AG09309 (cell line): ENCODE measurements around the gene IMPDH1.

Experiments
- DNase-seq: peaks from one replicate; pipeline ENCODE4 v3.0.0-alpha.2; 2010; ENCODE audit warnings: low read depth
- H3K4me3 ChIP-seq: 2 replicates; pipeline ENCODE4 v1.5.1; 2011; ENCODE audit warnings: mild to moderate bottlenecking, low read depth, low read length, moderate library complexity; ENCODE audit not compliant: control insufficient read depth
- CTCF ChIP-seq: IDR thresholded peaks from 2 replicates; pipeline ENCODE4 v1.5.1; 2011; ENCODE audit warnings: mild to moderate bottlenecking, low read depth, low read length, inconsistent platforms; ENCODE audit not compliant: insufficient read depth, control insufficient read depth; ENCODE audit errors: missing control alignments

Gene IMPDH1

DNA sequence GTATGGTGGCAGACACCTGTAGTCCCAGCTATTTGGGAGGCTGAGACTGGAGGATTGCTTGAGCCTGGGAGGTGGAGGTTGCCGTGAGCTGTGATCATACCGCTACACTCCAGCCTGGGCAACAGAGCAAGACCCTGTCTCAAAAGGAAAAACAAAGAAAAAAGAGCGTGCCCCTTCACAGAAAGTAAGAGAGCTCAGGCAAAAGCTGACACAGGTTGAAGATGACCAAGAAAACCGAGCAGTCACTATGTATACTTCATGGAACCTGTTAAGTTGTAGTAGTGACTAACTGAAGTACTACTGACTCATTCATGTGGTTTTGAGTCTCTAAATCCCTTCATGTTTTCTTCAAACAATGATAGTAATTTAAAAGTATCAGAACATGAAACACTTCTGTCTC lies 47.1 kb downstream of the IMPDH1 start:
- DNase-seq = no peak
- H3K4me3 ChIP-seq = no peak overlapping the region
- no peak for TF ChIP-seq CTCF

GRCh38 chr7:128361411-128362379 lies 48.1 kb downstream of the IMPDH1 start, which contains the start of gene PRRT4:
Gene PRRT4, minus strand, starts transcription at chr7:128361690.
- no peak for DNase-seq
- H3K4me3 ChIP-seq = peak within 1 kb of the TSS; percentile 36
- no peak for TF ChIP-seq CTCF

DNA sequence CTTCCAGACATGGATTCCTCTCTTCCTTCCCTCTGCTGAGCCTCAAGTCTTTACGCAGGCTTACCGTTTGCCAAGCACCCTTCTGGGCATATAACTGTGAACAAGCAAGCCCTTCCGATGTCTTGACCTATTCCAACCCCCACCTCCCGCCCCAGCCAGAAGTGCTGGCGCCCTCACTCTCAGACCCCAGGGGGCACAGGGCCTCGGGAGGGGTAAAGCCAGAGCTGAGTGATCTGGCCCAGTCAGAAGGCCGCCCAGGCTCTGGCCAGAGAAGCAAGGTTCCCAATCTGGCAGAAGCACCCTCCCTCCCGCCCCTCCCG lies 49.5 kb downstream of the IMPDH1 start:
- no peak overlapping the region for H3K4me3 ChIP-seq
- DNase-seq = no peak

DNA sequence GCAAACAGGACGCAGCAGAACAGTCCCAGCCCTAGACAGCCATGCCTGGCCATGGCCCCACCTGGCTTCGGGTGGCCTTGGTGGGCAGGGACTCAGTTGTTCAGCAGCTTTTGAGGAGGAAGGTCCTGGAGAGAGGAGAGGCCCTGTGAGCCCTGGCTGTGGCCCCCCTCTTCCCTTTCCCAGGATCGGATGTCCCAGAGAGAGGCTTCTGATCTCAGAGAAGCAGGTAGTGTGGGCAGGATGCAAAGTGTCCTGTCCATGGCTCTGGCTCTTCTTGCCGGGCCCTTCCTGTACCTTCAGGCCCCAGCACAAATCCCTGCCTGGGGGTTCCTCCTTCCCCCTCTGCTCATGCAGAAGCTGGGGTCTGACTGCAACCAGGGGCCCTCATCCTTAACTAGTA lies 49.8 kb downstream of the IMPDH1 start:
- H3K4me3 ChIP-seq = no peak overlapping the region
- DNase-seq = no peak
- TF ChIP-seq CTCF = no peak

More for the DNA sequence above, 49.5 kb downstream of the IMPDH1 start:
- TF ChIP-seq CTCF = no peak

GRCh38 chr7:128359336-128359735 lies 50.4 kb downstream of the IMPDH1 start:
- TF ChIP-seq CTCF = no peak
- no peak overlapping the region for H3K4me3 ChIP-seq
- no peak for DNase-seq

- no peak for DNase-seq
- no peak for TF ChIP-seq CTCF
- no peak overlapping the region for H3K4me3 ChIP-seq
Observed at GRCh38 chr7:128358233-128358632, 51.5 kb downstream of the IMPDH1 start.
